Stomach (tissue), 9 donors: ENCODE data around the gene ZNF609. TPM values are rescaled to one million over a fixed set of nuclear protein-coding genes. Genes with fewer than 3 reads are reported as not detected.

Source experiments
- DNase-seq, 2 donors: peaks; one replicate each; pipeline versions ENCODE4 v3.0.0 to v3.0.0-alpha.2; 2013 to 2019
- H3K27ac ChIP-seq, 5 donors: fragments of 200-600 bp in 4 of 5; sonication (generic) in 4 of 5; one replicate each; pipeline ENCODE4 v1.5.1; 2013 to 2019; ENCODE audit warnings: mild to moderate bottlenecking in 1 of 5, moderate library complexity in 1 of 5
- H3K27me3 ChIP-seq, 3 donors: fragments of 200-600 bp; sonication (generic); one replicate each; pipeline ENCODE4 v1.5.1; 2017 to 2019; ENCODE audit warnings: mixed run types in 1 of 3
- H3K36me3 ChIP-seq, 4 donors: fragments of 200-600 bp; sonication (generic); 1 replicate in 3 of 4; 2 replicates in 1 of 4; pipeline ENCODE4 v1.5.1; 2016 to 2019
- H3K4me1 ChIP-seq, 4 donors: fragments of 200-600 bp; sonication (generic); one replicate each; pipeline ENCODE4 v1.5.1; 2016 to 2019
- H3K4me3 ChIP-seq, 4 donors: fragments of 200-600 bp; sonication (generic) in 3 of 4; one replicate each; pipeline ENCODE4 v1.5.1; 2016 to 2019; ENCODE audit warnings: mild to moderate bottlenecking in 1 of 4
- H3K9me3 ChIP-seq, 4 donors: fragments of 200-600 bp; sonication (generic); one replicate each; pipeline ENCODE4 v1.5.1; 2016 to 2019
- EP300 ChIP-seq: sonication (generic); formaldehyde crosslinking; IDR thresholded peaks from one replicate; pipeline ENCODE4 v1.6.1; 2017; ENCODE audit warnings: antibody characterized with exemption
- POLR2A ChIP-seq, 4 donors: fragments of 450-650 bp; IDR thresholded peaks; one replicate each; pipeline ENCODE4 v1.6.1; 2016; ENCODE audit warnings: antibody characterized with exemption in 4 of 4, control low read depth in 2 of 4, mild to moderate bottlenecking in 1 of 4, moderate library complexity in 1 of 4
- POLR2AphosphoS5 ChIP-seq, 3 donors: sonication (generic); formaldehyde crosslinking; IDR thresholded peaks; one replicate each; pipeline ENCODE4 v1.6.1; 2016; ENCODE audit warnings: antibody characterized with exemption in 3 of 3
- WGBS, 5 donors: extraction: QIAGEN DNeasy Blood & Tissue Kit in 3 of 5; methylation state at CpG; one replicate each; pipeline versions ENCODE4 v1.1.5 to v1.1.7; 2013 to 2018; 5-methylcytosine and 5-hydroxymethylcytosine counted together
- intact Hi-C: fragments of 100-400 bp; cut with DNase I; formaldehyde crosslinking; loops from one replicate; pipeline ENCODE4 v1.15.1; 2023; ENCODE audit warnings: low total_unique reads
- polyA plus RNA-seq, 3 donors: library from polyadenylated mRNA; stranded (reverse); fragments of 200-250 nt; gene quantifications; one replicate each; pipeline ENCODE4 v1.2.3, GENCODE V29; 2013
- total RNA-seq, 5 donors: library from RNA; depleted of rRNA; stranded (reverse); fragments of >200 nt; gene quantifications; one replicate each; pipeline versions ENCODE4 v1.1.0 to v1.2.3, GENCODE V29; 2014 to 2016
- TF ChIP-seq, protein P1 (sequence below), 7 experiments: fragments of 450-650 bp in 4 of 7; fragments of 200-600 bp in 3 of 7; sonication (generic) in 3 of 7; IDR thresholded peaks; one replicate each; pipeline ENCODE4 v1.5.1; 2016 to 2019; ENCODE audit warnings: antibody characterized with exemption in 7 of 7, control low read depth in 2 of 7, mild to moderate bottlenecking in 1 of 7
- donor health status: healthy with polysubstance abuse.
- donor health status: Bipolar disorder and iron deficiency.
- donor health status: healthy.

The ZNF609 gene
- total and polyA plus RNA-seq, 8 donors: 2.7 to 64.7 (median 27.0) TPM

DNA sequence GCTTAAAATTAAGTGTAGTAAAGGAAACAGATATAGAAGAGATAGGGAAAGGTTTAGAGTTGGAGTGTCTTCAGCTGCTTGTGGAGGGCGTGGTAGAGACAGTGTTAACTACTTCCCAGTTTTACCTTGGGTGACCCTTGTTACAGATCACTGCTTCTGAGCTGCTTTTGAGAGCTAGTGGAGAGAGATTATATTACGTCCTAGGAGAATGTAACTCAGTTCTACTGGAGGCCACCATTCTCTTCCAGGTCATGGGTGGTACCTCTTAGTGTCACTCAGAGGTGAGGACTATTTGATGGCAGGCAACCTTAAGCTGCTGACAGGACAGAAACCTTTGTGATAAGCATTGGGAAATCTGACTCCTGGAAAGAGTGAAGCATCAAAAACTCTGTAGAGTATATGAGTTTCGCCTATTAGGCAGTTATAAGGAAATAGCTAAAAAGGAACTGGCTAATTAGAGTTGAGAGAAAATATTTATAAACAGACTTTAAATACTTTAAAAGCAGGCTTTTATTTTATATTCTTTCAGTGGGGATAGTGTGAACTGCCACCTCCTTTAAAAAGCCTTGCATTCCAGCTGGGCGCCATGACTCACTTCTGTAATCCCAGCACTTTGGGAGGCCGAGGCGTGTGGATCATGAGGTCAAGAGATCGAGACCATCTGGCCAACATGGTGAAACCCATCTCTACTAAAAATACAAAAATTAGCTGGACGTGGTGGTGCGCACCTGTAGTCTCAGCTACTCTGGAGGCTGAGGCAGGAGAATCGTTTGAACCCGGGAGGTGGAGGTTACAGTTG, 106.5 kb downstream of the ZNF609 start:
- Histone ChIP-seq H3K27ac (no peak overlapping the region), H3K36me3 (peaks cover 0 to 7% (median 0%) of the 10 kb centered on the region in 4 donors), H3K4me1 (peaks cover 15 to 48% (median 30%) of the 10 kb centered on the region in 4 donors), H3K4me3 (no peak overlapping the region), H3K9me3 (no peaks in the 10 kb centered on the region), H3K27me3 (no peaks in the 10 kb centered on the region)
- 80 to 89% (median 82%) methylated on average over 11 of the region's 11 CpGs for WGBS, 5 donors
- peak in 1 of 2 donors; percentile 13 for DNase-seq
- intact Hi-C loops: no loop called here
- TF ChIP-seq, protein P1, sequence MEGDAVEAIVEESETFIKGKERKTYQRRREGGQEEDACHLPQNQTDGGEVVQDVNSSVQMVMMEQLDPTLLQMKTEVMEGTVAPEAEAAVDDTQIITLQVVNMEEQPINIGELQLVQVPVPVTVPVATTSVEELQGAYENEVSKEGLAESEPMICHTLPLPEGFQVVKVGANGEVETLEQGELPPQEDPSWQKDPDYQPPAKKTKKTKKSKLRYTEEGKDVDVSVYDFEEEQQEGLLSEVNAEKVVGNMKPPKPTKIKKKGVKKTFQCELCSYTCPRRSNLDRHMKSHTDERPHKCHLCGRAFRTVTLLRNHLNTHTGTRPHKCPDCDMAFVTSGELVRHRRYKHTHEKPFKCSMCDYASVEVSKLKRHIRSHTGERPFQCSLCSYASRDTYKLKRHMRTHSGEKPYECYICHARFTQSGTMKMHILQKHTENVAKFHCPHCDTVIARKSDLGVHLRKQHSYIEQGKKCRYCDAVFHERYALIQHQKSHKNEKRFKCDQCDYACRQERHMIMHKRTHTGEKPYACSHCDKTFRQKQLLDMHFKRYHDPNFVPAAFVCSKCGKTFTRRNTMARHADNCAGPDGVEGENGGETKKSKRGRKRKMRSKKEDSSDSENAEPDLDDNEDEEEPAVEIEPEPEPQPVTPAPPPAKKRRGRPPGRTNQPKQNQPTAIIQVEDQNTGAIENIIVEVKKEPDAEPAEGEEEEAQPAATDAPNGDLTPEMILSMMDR (IDR thresholded peaks at IDR 0.05): no peak
- no peak for TF ChIP-seq EP300

DNA sequence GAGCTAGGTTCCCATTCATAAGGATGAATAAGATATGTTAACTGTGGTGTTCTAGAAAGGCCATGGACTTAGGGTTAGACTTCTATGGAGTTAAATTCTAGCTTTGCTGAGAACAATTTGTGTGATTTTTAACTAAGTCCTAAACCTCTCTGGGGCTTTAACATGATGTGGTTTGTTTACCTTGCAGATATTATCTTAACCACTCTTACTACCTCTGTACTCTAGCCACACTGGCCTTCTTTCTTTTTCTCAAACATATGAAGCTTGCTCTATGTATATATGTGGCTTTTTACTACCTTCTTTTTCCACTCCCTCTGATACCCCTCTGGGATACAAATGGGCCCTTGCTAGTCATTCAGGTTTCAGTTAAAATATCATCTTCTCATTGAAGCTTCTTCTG, 108.4 kb downstream of the ZNF609 start:
- H3K27me3 ChIP-seq: no peaks in the 10 kb centered on the region
- intact Hi-C loops: no loop called here
- TF ChIP-seq, protein P1 (IDR thresholded peaks at IDR 0.05): no peak
- peaks cover 15 to 51% (median 36%) of the 10 kb centered on the region in 4 donors for H3K4me1 ChIP-seq
- no peak overlapping the region for H3K4me3 ChIP-seq
- no peak for DNase-seq
- peaks cover 0 to 7% (median 0%) of the 10 kb centered on the region in 4 donors for H3K36me3 ChIP-seq
- peak overlapping the region in 1 of 5 donors; percentile 46 for H3K27ac ChIP-seq
- no peaks in the 10 kb centered on the region for H3K9me3 ChIP-seq

DNA sequence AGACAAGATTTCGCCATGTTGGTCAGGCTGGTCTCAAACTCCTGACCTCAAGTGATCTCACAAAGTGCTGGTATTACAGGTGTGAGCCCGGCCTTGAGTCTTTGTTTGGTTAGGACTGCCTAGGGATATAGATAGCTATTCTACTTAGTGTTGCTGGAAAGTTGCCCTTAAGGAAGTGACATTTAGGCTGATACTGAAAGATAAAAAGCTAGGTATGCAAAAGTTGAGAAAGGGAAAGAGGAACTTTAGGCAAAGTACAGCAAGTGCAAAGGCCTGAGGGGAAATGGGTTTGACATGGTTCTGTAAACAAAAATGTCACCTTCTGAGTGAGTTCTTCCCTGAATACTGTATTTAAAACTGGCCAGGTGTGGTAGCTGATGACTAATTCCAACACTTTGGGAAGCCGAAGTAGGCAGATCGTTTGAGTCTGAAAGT, 111.5 kb downstream of the ZNF609 start:
- WGBS, 5 donors: 26 to 48% (median 30%) methylated on average over 4 of the region's 4 CpGs
- Histone ChIP-seq H3K4me3 (no peak overlapping the region), H3K36me3 (peaks cover 0 to 7% (median 0%) of the 10 kb centered on the region in 4 donors), H3K4me1 (peaks cover 15 to 57% (median 40%) of the 10 kb centered on the region in 4 donors), H3K27ac (peak overlapping the region in 4 of 5 donors; percentile 11 to 73 (median 59)), H3K27me3 (no peaks in the 10 kb centered on the region), H3K9me3 (no peaks in the 10 kb centered on the region)
- peak; percentile 50 to 54 for DNase-seq
- TF ChIP-seq POLR2AphosphoS5 (IDR thresholded peaks at IDR 0.05) (peak in 2 of 3 donors; percentile 66 to 81), EP300 (no peak)
- intact Hi-C loops: no loop called here

- peak overlapping the region in 2 of 5 donors; percentile 64 to 73 for H3K27ac ChIP-seq
- no peaks in the 10 kb centered on the region for H3K27me3 ChIP-seq
- H3K4me1 ChIP-seq: peaks cover 15 to 50% (median 38%) of the 10 kb centered on the region in 4 donors
- H3K4me3 ChIP-seq: no peak overlapping the region
- DNase-seq: no peak
- H3K9me3 ChIP-seq: no peaks in the 10 kb centered on the region
- 80 to 91% (median 86%) methylated on average over 6 of the region's 6 CpGs for WGBS, 5 donors
- TF ChIP-seq EP300 (no peak), POLR2A (IDR thresholded peaks at IDR 0.05) (no peak), POLR2AphosphoS5 (IDR thresholded peaks at IDR 0.05) (no peak)
- TF ChIP-seq, protein P1 (IDR thresholded peaks at IDR 0.05): no peak
- no peaks in the 10 kb centered on the region for H3K36me3 ChIP-seq
- intact Hi-C loops: no loop called here
Measured at GRCh38 chr15:64572856-64573255, 112.5 kb downstream of the ZNF609 start.
